Measurements from ENCODE around the gene MRPL49.

DNA sequence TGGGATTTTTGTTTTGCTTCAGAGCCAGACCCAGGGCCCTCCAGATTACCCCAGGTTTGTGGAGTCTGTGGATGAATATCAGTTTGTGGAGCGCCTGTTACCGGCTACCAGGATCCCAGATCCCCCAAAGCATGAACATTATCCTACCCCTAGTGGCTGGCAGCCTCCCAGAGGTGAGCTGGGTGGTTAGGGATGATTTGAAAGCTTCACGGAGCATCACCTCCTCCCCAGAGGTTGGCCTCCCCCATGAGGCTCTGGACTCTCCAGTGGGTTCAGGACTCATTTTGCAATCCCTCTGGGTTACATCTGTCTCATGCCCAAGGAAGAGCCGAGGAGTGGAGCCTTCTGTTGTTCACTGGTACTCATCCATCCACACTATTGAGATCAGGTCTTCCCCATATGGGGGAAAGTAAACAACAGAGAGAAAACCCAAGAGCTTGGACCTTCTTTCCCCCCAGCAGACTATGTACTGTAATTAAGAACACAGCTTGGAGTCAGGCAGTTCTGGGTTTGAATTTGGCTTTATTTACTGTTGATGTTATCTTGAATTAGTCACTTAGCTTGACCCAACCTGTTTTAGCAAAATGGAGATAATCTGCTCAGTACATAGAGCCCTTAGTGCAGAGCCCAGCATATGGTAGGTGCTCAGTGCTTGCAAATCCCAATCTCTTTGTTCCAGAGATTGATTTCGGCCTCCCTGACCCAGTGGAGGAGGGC, 2.5 kb downstream of the MRPL49 start:
- TF ChIP-seq TCF4 (CRISPR knock-in tag; IDR thresholded peaks at IDR 0.05; ENCODE audit: borderline replicate concordance) (no peak), ZNF8 (CRISPR knock-in tag; IDR thresholded peaks at IDR 0.05) (no peak), ARNTL (CRISPR knock-in tag; IDR thresholded peaks at IDR 0.05; ENCODE audit: borderline replicate concordance, low read depth) (no peak), ZFP3 (CRISPR knock-in tag; IDR thresholded peaks at IDR 0.05) (no peak), CSDC2 (CRISPR knock-in tag; IDR thresholded peaks at IDR 0.05) (no peak), PPARA (CRISPR knock-in tag; IDR thresholded peaks at IDR 0.05; ENCODE audit: borderline replicate concordance) (no peak), ZFP30 (CRISPR knock-in tag; IDR thresholded peaks at IDR 0.05) (no peak), PATZ1 (CRISPR knock-in tag; IDR thresholded peaks at IDR 0.05; ENCODE audit: borderline replicate concordance) (no peak), CREB5 (CRISPR knock-in tag; IDR thresholded peaks at IDR 0.05; ENCODE audit: low read depth) (no peak), CSRNP3 (CRISPR knock-in tag; IDR thresholded peaks at IDR 0.05) (no peak), RARB (CRISPR knock-in tag; IDR thresholded peaks at IDR 0.05) (no peak)
